HepG2 (cell line): ENCODE results near the gene CD248. TPM values are rescaled to one million over a fixed set of nuclear protein-coding genes. Genes with fewer than 3 reads are reported as not detected.
A peak's percentile ranks its signal among the peaks of the same experiment; 100 is the strongest.

ENCODE experiments used
- ARID2 ChIP-seq: sonication (generic); formaldehyde crosslinking; IDR thresholded peaks from 2 replicates; pipeline ENCODE4 v1.8.1; 2022; ENCODE audit warnings: mild to moderate bottlenecking, missing genetic modification reagents, borderline replicate concordance
- BORCS8-MEF2B ChIP-seq: sonication (generic); formaldehyde crosslinking; IDR thresholded peaks from 2 replicates; pipeline ENCODE4 v1.8.0; 2022; ENCODE audit warnings: mild to moderate bottlenecking, missing genetic modification reagents
- FOSL1 ChIP-seq: sonication (generic); formaldehyde crosslinking; IDR thresholded peaks from 2 replicates; pipeline ENCODE4 v1.9.0; 2021; ENCODE audit warnings: missing genetic modification reagents, borderline replicate concordance
- FOXK1 ChIP-seq: sonication (generic); formaldehyde crosslinking; IDR thresholded peaks from 2 replicates; pipeline ENCODE4 v1.4.0; 2020; ENCODE audit warnings: low read depth, missing genetic modification reagents, borderline replicate concordance
- GABPB1 ChIP-seq: IDR thresholded peaks from 2 replicates; pipeline ENCODE4 v1.6.1; 2016; ENCODE audit warnings: mild to moderate bottlenecking, missing genetic modification reagents, moderate library complexity, missing compliant biosample characterization
- GFI1 ChIP-seq: sonication (generic); formaldehyde crosslinking; IDR thresholded peaks from 2 replicates; pipeline ENCODE4 v1.5.0; 2020; ENCODE audit warnings: missing genetic modification reagents, mild to moderate bottlenecking, borderline replicate concordance
- GLI4 ChIP-seq: sonication (generic); formaldehyde crosslinking; IDR thresholded peaks from 2 replicates; pipeline ENCODE4 v1.5.1; 2020; ENCODE audit warnings: missing genetic modification reagents, mild to moderate bottlenecking, moderate library complexity, borderline replicate concordance
- MAFF ChIP-seq: IDR thresholded peaks from 2 replicates; pipeline ENCODE4 v1.6.1; 2011; ENCODE audit warnings: low read depth, low read length, improper control_type of control experiment
- MEF2D ChIP-seq: sonication (generic); formaldehyde crosslinking; IDR thresholded peaks from 2 replicates; pipeline ENCODE4 v1.5.1; 2020; ENCODE audit warnings: mild to moderate bottlenecking, missing genetic modification reagents
- PTBP1 ChIP-seq: fragments of 200-400 bp; formaldehyde crosslinking; IDR thresholded peaks from 2 replicates; pipeline ENCODE4 v1.6.1; 2018; ENCODE audit warnings: low read length, low read depth; ENCODE audit not compliant: poor library complexity, severe bottlenecking
- REXO4 ChIP-seq: sonication (generic); formaldehyde crosslinking; IDR thresholded peaks from 2 replicates; pipeline ENCODE4 v1.8.0; 2022; ENCODE audit warnings: missing genetic modification reagents, mild to moderate bottlenecking, borderline replicate concordance
- SATB2 ChIP-seq: sonication (generic); formaldehyde crosslinking; IDR thresholded peaks from 2 replicates; pipeline ENCODE4 v1.5.0; 2020; ENCODE audit warnings: missing genetic modification reagents
- SNAPC2 ChIP-seq: sonication (generic); formaldehyde crosslinking; IDR thresholded peaks from 2 replicates; pipeline ENCODE4 v1.8.1; 2022; ENCODE audit warnings: mild to moderate bottlenecking, missing genetic modification reagents
- SP2 ChIP-seq: sonication (generic); formaldehyde crosslinking; IDR thresholded peaks from 2 replicates; pipeline ENCODE4 v1.5.1; 2020; ENCODE audit warnings: mild to moderate bottlenecking, missing genetic modification reagents
- ZFY ChIP-seq: sonication (generic); formaldehyde crosslinking; IDR thresholded peaks from 2 replicates; pipeline ENCODE4 v1.4.0; 2020; ENCODE audit warnings: missing genetic modification reagents
- ZNF121 ChIP-seq: sonication (generic); formaldehyde crosslinking; IDR thresholded peaks from 2 replicates; pipeline ENCODE4 v1.5.0; 2020; ENCODE audit warnings: mild to moderate bottlenecking, missing genetic modification reagents
- ZNF136 ChIP-seq: sonication (generic); formaldehyde crosslinking; IDR thresholded peaks from 2 replicates; pipeline ENCODE4 v1.8.1; 2022; ENCODE audit warnings: low read depth, mild to moderate bottlenecking, moderate library complexity, missing genetic modification reagents
- ZNF335 ChIP-seq: sonication (generic); formaldehyde crosslinking; IDR thresholded peaks from 2 replicates; pipeline ENCODE4 v1.4.0; 2020; ENCODE audit warnings: missing genetic modification reagents
- ZNF44 ChIP-seq: sonication (generic); formaldehyde crosslinking; IDR thresholded peaks from 2 replicates; pipeline ENCODE4 v1.5.1; 2020; ENCODE audit warnings: mild to moderate bottlenecking, missing genetic modification reagents
- ZNF607 ChIP-seq: sonication (generic); formaldehyde crosslinking; IDR thresholded peaks from 2 replicates; pipeline ENCODE4 v1.5.1; 2020; ENCODE audit warnings: missing genetic modification reagents, mild to moderate bottlenecking, borderline replicate concordance
- ZNF619 ChIP-seq: sonication (generic); formaldehyde crosslinking; IDR thresholded peaks from 2 replicates; pipeline ENCODE4 v1.4.0; 2020; ENCODE audit warnings: mild to moderate bottlenecking, missing genetic modification reagents
- ZZZ3 ChIP-seq: sonication (generic); formaldehyde crosslinking; IDR thresholded peaks from 2 replicates; pipeline ENCODE4 v1.4.0; 2020; ENCODE audit warnings: missing genetic modification reagents, mild to moderate bottlenecking, borderline replicate concordance
- polyA plus RNA-seq, 8 experiments: library from polyadenylated mRNA; depleted of rRNA in 3 of 8; stranded (reverse) in 7 of 8; unstranded in 1 of 8; fragments of >200 nt; fragmentation: Illumina TruSeq in 4 of 8; extraction: Trizol in 4 of 8; gene quantifications; 2 replicates each; pipeline versions ENCODE4 v1.2.1 to v1.2.3, GENCODE V29; 2011 to 2016; ENCODE audit warnings: low read depth in 4 of 8, missing spikeins in 1 of 8, mixed read lengths in 1 of 8; ENCODE audit not compliant: insufficient read depth in 1 of 8
- total RNA-seq, 5 experiments: library from RNA; depleted of rRNA; stranded (reverse); fragments of >200 nt; fragmentation: Illumina TruSeq; extraction: Trizol; gene quantifications; 2 replicates each; pipeline ENCODE4 v1.2.3, GENCODE V29; 2016; ENCODE audit warnings: low read depth in 1 of 5
- TF ChIP-seq, protein P1 (sequence below), 2 experiments: fragments of 450-650 bp in 1 of 2; sonication (generic) in 1 of 2; formaldehyde crosslinking; IDR thresholded peaks; 2 replicates each; pipeline versions ENCODE4 v1.5.0 to v1.8.0; 2020 to 2022; ENCODE audit warnings: mild to moderate bottlenecking in 1 of 2, missing genetic modification reagents in 1 of 2
- TF ChIP-seq, protein P2 (sequence below): sonication (generic); formaldehyde crosslinking; IDR thresholded peaks from 2 replicates; pipeline ENCODE4 v1.5.0; 2020; ENCODE audit warnings: missing genetic modification reagents
- TF ChIP-seq, protein P3 (sequence below): IDR thresholded peaks from 2 replicates; pipeline ENCODE4 v1.6.1; 2016; ENCODE audit warnings: missing compliant biosample characterization, missing genetic modification reagents, borderline replicate concordance
- TF ChIP-seq, protein P4 (sequence below): sonication (generic); formaldehyde crosslinking; IDR thresholded peaks from 2 replicates; pipeline ENCODE4 v1.8.0; 2022; ENCODE audit warnings: mild to moderate bottlenecking, missing genetic modification reagents, moderate library complexity

The CD248 gene
- total and polyA plus RNA-seq, 2 of the 13 experiments (the other 11 are each of a cell fraction or from before 2014, with no cell fraction given): 0.25 to 0.35 TPM

DNA sequence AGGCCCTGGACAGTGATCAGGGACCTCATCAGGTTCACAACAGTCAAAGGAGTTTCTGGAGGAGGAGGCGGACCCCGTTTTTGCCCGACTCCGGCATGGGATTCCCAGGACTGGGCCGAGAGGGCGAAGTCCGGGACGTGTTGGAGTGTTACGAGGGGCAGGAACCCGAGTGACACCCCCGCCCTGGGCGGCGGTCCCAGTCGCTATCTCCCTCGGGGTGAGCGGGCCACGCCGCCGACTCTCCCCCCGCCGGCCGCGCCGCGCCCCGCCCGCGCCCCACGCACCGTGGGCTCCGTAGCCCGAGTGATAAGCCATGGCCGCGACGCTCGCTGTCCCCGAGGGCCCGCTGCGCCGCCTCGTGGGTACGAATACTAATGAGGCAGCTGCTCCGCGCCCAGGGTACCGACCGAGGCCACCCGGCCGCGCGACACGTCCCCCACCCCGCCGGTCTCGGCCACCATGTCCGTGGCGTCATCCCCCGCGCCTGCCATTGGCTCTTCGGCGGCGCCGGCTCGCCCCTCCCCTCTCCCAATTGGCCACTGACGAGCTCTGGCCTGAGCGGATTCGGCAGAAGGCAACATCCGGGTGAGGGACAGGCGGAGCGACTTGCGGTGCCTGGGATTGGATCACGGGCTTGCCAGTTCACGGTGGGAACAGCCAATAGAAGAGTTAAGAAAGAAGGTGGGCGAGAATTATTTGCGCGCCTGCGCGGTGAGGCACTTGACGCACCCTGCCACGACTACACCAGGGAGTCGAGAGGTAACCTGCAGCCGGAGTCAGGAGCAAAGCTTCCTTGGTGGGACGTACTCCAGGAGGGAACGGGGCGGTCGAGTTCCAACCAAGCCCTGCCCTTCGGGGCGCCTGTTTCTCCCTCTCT is 27.9 kb downstream of the CD248 start, which contains the start of gene YIF1A (continued):
- no peak; the same call in 1 of the 2 replicates for TF ChIP-seq FOXK1 (CRISPR knock-in tag)
- TF ChIP-seq FOSL1: no peak
- TF ChIP-seq, protein P1, sequence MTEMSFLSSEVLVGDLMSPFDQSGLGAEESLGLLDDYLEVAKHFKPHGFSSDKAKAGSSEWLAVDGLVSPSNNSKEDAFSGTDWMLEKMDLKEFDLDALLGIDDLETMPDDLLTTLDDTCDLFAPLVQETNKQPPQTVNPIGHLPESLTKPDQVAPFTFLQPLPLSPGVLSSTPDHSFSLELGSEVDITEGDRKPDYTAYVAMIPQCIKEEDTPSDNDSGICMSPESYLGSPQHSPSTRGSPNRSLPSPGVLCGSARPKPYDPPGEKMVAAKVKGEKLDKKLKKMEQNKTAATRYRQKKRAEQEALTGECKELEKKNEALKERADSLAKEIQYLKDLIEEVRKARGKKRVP (CRISPR knock-in tag; IDR thresholded peaks at IDR 0.05): no peak; a peak in 1 of 4 replicates
- peak; percentile 96 for TF ChIP-seq GABPB1 (CRISPR knock-in tag)
- TF ChIP-seq MEF2D: 0 out of 2 replicates have a peak, but pooled peaks have one; percentile 68
- peak; percentile 80; the same call in 1 of the 2 replicates for TF ChIP-seq SNAPC2 (CRISPR knock-in tag)
- no peak for TF ChIP-seq ZNF44 (CRISPR knock-in tag)
- TF ChIP-seq, protein P2, sequence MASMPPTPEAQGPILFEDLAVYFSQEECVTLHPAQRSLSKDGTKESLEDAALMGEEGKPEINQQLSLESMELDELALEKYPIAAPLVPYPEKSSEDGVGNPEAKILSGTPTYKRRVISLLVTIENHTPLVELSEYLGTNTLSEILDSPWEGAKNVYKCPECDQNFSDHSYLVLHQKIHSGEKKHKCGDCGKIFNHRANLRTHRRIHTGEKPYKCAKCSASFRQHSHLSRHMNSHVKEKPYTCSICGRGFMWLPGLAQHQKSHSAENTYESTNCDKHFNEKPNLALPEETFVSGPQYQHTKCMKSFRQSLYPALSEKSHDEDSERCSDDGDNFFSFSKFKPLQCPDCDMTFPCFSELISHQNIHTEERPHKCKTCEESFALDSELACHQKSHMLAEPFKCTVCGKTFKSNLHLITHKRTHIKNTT (CRISPR knock-in tag): no peak
- peak; percentile 17; the same call in 1 of the 2 replicates for TF ChIP-seq ZNF607
- TF ChIP-seq GLI4 (CRISPR knock-in tag): no peak
- TF ChIP-seq BORCS8-MEF2B (CRISPR knock-in tag): no peak; the same call in 1 of the 2 replicates
- no peak for TF ChIP-seq GFI1
- peak; percentile 96 for TF ChIP-seq SP2 (CRISPR knock-in tag)
- TF ChIP-seq PTBP1: peak; percentile 58
- no peak for TF ChIP-seq ARID2 (CRISPR knock-in tag)
- TF ChIP-seq, protein P3, sequence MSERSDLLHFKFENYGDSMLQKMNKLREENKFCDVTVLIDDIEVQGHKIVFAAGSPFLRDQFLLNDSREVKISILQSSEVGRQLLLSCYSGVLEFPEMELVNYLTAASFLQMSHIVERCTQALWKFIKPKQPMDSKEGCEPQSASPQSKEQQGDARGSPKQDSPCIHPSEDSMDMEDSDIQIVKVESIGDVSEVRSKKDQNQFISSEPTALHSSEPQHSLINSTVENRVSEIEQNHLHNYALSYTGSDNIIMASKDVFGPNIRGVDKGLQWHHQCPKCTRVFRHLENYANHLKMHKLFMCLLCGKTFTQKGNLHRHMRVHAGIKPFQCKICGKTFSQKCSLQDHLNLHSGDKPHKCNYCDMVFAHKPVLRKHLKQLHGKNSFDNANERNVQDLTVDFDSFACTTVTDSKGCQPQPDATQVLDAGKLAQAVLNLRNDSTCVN: peak; percentile 7; the same call in 1 of the 2 replicates
- no peak for TF ChIP-seq ZNF121 (CRISPR knock-in tag)
- 0 out of 2 replicates have a peak, but pooled peaks have one; percentile 2 for TF ChIP-seq SATB2
- TF ChIP-seq ZNF136: no peak
- peak; percentile 89 for TF ChIP-seq ZFY
- TF ChIP-seq REXO4 (CRISPR knock-in tag): no peak
- TF ChIP-seq ZNF335 (CRISPR knock-in tag): no peak
- TF ChIP-seq, protein P4, sequence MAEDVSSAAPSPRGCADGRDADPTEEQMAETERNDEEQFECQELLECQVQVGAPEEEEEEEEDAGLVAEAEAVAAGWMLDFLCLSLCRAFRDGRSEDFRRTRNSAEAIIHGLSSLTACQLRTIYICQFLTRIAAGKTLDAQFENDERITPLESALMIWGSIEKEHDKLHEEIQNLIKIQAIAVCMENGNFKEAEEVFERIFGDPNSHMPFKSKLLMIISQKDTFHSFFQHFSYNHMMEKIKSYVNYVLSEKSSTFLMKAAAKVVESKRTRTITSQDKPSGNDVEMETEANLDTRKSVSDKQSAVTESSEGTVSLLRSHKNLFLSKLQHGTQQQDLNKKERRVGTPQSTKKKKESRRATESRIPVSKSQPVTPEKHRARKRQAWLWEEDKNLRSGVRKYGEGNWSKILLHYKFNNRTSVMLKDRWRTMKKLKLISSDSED (CRISPR knock-in tag): no peak; the same call in 1 of the 2 replicates
- TF ChIP-seq ZNF619: peak; percentile 87; the same call in 1 of the 2 replicates
- no peak for TF ChIP-seq MAFF
- TF ChIP-seq ZZZ3 (CRISPR knock-in tag): no peak
